22Rv1 (cell line): Measurements from ENCODE around the gene MAN1A1.

Experiments used
- CTCF ChIP-seq: fragments of 450-650 bp; IDR thresholded peaks from 2 replicates; pipeline ENCODE4 v1.5.1; 2017; ENCODE audit warnings: mild to moderate bottlenecking
- ZFX ChIP-seq: fragments of 450-650 bp; IDR thresholded peaks from 2 replicates; pipeline ENCODE4 v1.6.1; 2017; ENCODE audit warnings: antibody characterized with exemption, borderline replicate concordance

DNA sequence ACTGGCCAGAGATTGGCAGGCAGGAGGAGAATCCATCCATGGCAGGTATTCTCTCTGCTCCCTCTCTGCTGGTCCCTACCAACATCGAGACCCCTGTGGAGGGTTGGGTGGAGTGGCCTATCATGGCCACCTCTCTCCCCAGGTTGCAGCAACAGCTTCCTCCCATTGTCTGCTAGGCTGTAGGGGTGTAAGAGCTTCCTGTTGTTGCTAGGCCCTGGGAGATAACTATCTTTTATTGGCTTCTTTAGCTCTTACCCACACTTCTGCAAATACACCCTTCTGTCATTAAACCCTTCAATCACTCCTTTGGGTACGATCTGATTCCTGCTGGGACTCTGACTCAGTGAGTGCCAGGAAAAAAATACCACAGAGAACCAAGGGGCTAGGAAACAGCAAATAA is 204.4 kb downstream of the MAN1A1 start:
- TF ChIP-seq CTCF (no peak), ZFX (no peak)
